ENCODE results near the gene RASL11A. TPM values are rescaled to one million over a fixed set of nuclear protein-coding genes. Genes with fewer than 3 reads are reported as not detected.

RASL11A gene
- total RNA-seq, 5 donors from 2014 or later (not counting 1 experiment from before 2014, with no cell fraction given), result 0.96 to 5.4 (median 2.1) TPM

- CTCF ChIA-PET, result no interaction called here
- peak in 17 of 35 experiments; percentile 3 to 32 (median 12) for DNase-seq
- no peaks in the 10 kb centered on the region for H3K9me3 Mint-ChIP-seq
- H3K4me3 Mint-ChIP-seq, result peak overlapping the region; percentile 1 to 68 (median 25)
- peaks cover 28 to 29% of the 10 kb centered on the region in 2 experiments for H3K4me1 ChIP-seq (ENCODE audit: control insufficient read depth in 1 of 2, extremely low read depth in 1 of 2, insufficient read depth in 2 of 2, low read length in 2 of 2)
- peaks cover 0 to 3% of the 10 kb centered on the region in 2 donors for H3K27me3 Mint-ChIP-seq
- peak overlapping the region in 1 of 2 donors; percentile 45 for H3K4me3 ChIP-seq (ENCODE audit: control insufficient read depth in 1 of 2, extremely low read depth in 1 of 2, low read length in 1 of 2)
- H3K4me1 Mint-ChIP-seq, result peaks cover 31 to 34% (median 34%) of the 10 kb centered on the region in 3 donors
- no peaks in the 10 kb centered on the region for H3K36me3 Mint-ChIP-seq
- H3K27ac ChIP-seq (ENCODE audit: low read length), result peak overlapping the region; percentile 43
- H3K36me3 ChIP-seq (ENCODE audit: control insufficient read depth in 2 of 2, extremely low read depth in 1 of 2, insufficient read depth in 1 of 2, low read length in 1 of 2), result no peaks in the 10 kb centered on the region
- 63% methylated on average over 1 of the region's 8 CpGs for WGBS (ENCODE audit: insufficient coverage)
- peak overlapping the region; percentile 88 for H3K27ac Mint-ChIP-seq
- POLR2A ChIA-PET, result interaction anchor here (0.5 to 1.5 kb wide), 3 partner anchors 8 to 36 kb away, joined by 3 read pairs; no protein-coding TSS in a partner anchor
- ATAC-seq (replicated peaks in 1 of 4), result peak in 3 of 4 experiments; percentile 34 to 66 (median 37)
- H3K27me3 ChIP-seq (replicated peaks in 1 of 2; ENCODE audit: control insufficient read depth in 2 of 2, extremely low read depth in 1 of 2, insufficient read depth in 2 of 2, low read length in 1 of 2), result peaks cover 0 to 2% of the 10 kb centered on the region in 2 experiments
- H3K9me3 ChIP-seq, result no peaks in the 10 kb centered on the region
These were observed 22.6 kb downstream of the RASL11A start for GRCh38 chr13:27293076-27293691.

GRCh38 chr13:27293873-27294515, 23.4 kb downstream of the RASL11A start:
- H3K4me1 Mint-ChIP-seq, result peaks cover 31 to 34% (median 34%) of the 10 kb centered on the region in 3 donors
- H3K9me3 ChIP-seq, result no peaks in the 10 kb centered on the region
- peaks cover 0 to 3% of the 10 kb centered on the region in 2 donors for H3K27me3 Mint-ChIP-seq
- peak overlapping the region; percentile 43 for H3K27ac ChIP-seq (ENCODE audit: low read length)
- ATAC-seq (replicated peaks in 1 of 4) (peak; percentile 84 to 91 (median 90)), DNase-seq (peak in 29 of 35 experiments; percentile 4 to 67 (median 24))
- no peak overlapping the region for H3K4me3 ChIP-seq (ENCODE audit: control insufficient read depth in 1 of 2, extremely low read depth in 1 of 2, low read length in 1 of 2)
- no peaks in the 10 kb centered on the region for H3K9me3 Mint-ChIP-seq
- ChIA-PET CTCF (no interaction called here), POLR2A (no interaction called here)
- H3K27me3 ChIP-seq (replicated peaks in 1 of 2; ENCODE audit: control insufficient read depth in 2 of 2, extremely low read depth in 1 of 2, insufficient read depth in 2 of 2, low read length in 1 of 2), result peaks cover 0 to 2% of the 10 kb centered on the region in 2 experiments
- H3K36me3 Mint-ChIP-seq, result no peaks in the 10 kb centered on the region
- H3K4me3 Mint-ChIP-seq, result peak overlapping the region; percentile 11 to 68 (median 25)
- 27% methylated on average over 2 of the region's 4 CpGs for WGBS (ENCODE audit: insufficient coverage)
- H3K36me3 ChIP-seq (ENCODE audit: control insufficient read depth in 2 of 2, extremely low read depth in 1 of 2, insufficient read depth in 1 of 2, low read length in 1 of 2), result no peaks in the 10 kb centered on the region
- peaks cover 28 to 31% of the 10 kb centered on the region in 2 experiments for H3K4me1 ChIP-seq (ENCODE audit: control insufficient read depth in 1 of 2, extremely low read depth in 1 of 2, insufficient read depth in 2 of 2, low read length in 2 of 2)
- H3K27ac Mint-ChIP-seq, result peak overlapping the region; percentile 88

- H3K4me1 ChIP-seq (ENCODE audit: control insufficient read depth in 1 of 2, extremely low read depth in 1 of 2, insufficient read depth in 2 of 2, low read length in 2 of 2), result peaks cover 28 to 31% of the 10 kb centered on the region in 2 experiments
- CTCF ChIA-PET, result no interaction called here
- POLR2A ChIA-PET, result no interaction called here
- H3K9me3 ChIP-seq, result no peaks in the 10 kb centered on the region
- Mint-ChIP-seq H3K4me3 (peak overlapping the region in 1 of 3 donors; percentile 68), H3K9me3 (no peaks in the 10 kb centered on the region), H3K27ac (peak overlapping the region; percentile 88), H3K27me3 (peaks cover 0 to 8% of the 10 kb centered on the region in 2 donors), H3K36me3 (no peaks in the 10 kb centered on the region), H3K4me1 (peaks cover 34 to 37% (median 34%) of the 10 kb centered on the region in 3 donors)
- peak overlapping the region; percentile 43 for H3K27ac ChIP-seq (ENCODE audit: low read length)
- no peak for DNase-seq
- 100% methylated on average over 4 of the region's 7 CpGs for WGBS (ENCODE audit: insufficient coverage)
- H3K4me3 ChIP-seq (ENCODE audit: control insufficient read depth in 1 of 2, extremely low read depth in 1 of 2, low read length in 1 of 2), result no peak overlapping the region
- peaks cover 0 to 2% of the 10 kb centered on the region in 2 experiments for H3K27me3 ChIP-seq (replicated peaks in 1 of 2; ENCODE audit: control insufficient read depth in 2 of 2, extremely low read depth in 1 of 2, insufficient read depth in 2 of 2, low read length in 1 of 2)
- H3K36me3 ChIP-seq (ENCODE audit: control insufficient read depth in 2 of 2, extremely low read depth in 1 of 2, insufficient read depth in 1 of 2, low read length in 1 of 2), result no peaks in the 10 kb centered on the region
- ATAC-seq (replicated peaks in 1 of 4), result no peak
These were observed 24.5 kb downstream of the RASL11A start for GRCh38 chr13:27295096-27295495.

GRCh38 chr13:27295660-27296059, 25.0 kb downstream of the RASL11A start:
- no peaks in the 10 kb centered on the region for H3K9me3 Mint-ChIP-seq
- H3K4me3 Mint-ChIP-seq, result no peak overlapping the region
- no peak overlapping the region for H3K4me3 ChIP-seq (ENCODE audit: control insufficient read depth in 1 of 2, extremely low read depth in 1 of 2, low read length in 1 of 2)
- WGBS (ENCODE audit: insufficient coverage), result 100% methylated on average over 1 of the region's 4 CpGs
- CTCF ChIA-PET, result no interaction called here
- H3K36me3 Mint-ChIP-seq, result no peaks in the 10 kb centered on the region
- H3K4me1 ChIP-seq (ENCODE audit: control insufficient read depth in 1 of 2, extremely low read depth in 1 of 2, insufficient read depth in 2 of 2, low read length in 2 of 2), result peaks cover 28 to 31% of the 10 kb centered on the region in 2 experiments
- no peak overlapping the region for H3K27ac ChIP-seq (ENCODE audit: low read length)
- H3K4me1 Mint-ChIP-seq, result peaks cover 34 to 37% (median 34%) of the 10 kb centered on the region in 3 donors
- H3K27ac Mint-ChIP-seq, result peak overlapping the region in 1 of 2 donors; percentile 88
- peaks cover 0 to 7% of the 10 kb centered on the region in 2 experiments for H3K27me3 ChIP-seq (replicated peaks in 1 of 2; ENCODE audit: control insufficient read depth in 2 of 2, extremely low read depth in 1 of 2, insufficient read depth in 2 of 2, low read length in 1 of 2)
- POLR2A ChIA-PET, result no interaction called here
- H3K9me3 ChIP-seq, result no peaks in the 10 kb centered on the region
- no peak for ATAC-seq (replicated peaks in 1 of 4)
- no peak for DNase-seq
- H3K36me3 ChIP-seq (ENCODE audit: control insufficient read depth in 2 of 2, extremely low read depth in 1 of 2, insufficient read depth in 1 of 2, low read length in 1 of 2), result no peaks in the 10 kb centered on the region
- H3K27me3 Mint-ChIP-seq, result peaks cover 0 to 8% of the 10 kb centered on the region in 2 donors

GRCh38 chr13:27296496-27296895, 25.9 kb downstream of the RASL11A start:
- DNase-seq, result no peak
- Mint-ChIP-seq H3K9me3 (no peaks in the 10 kb centered on the region), H3K36me3 (no peaks in the 10 kb centered on the region), H3K27me3 (peaks cover 0 to 8% of the 10 kb centered on the region in 2 donors), H3K4me1 (peaks cover 34 to 37% (median 34%) of the 10 kb centered on the region in 3 donors), H3K27ac (no peak overlapping the region), H3K4me3 (no peak overlapping the region)
- H3K4me1 ChIP-seq (ENCODE audit: control insufficient read depth in 1 of 2, extremely low read depth in 1 of 2, insufficient read depth in 2 of 2, low read length in 2 of 2), result peaks cover 28 to 31% of the 10 kb centered on the region in 2 experiments
- peaks cover 0 to 8% of the 10 kb centered on the region in 2 experiments for H3K27me3 ChIP-seq (replicated peaks in 1 of 2; ENCODE audit: control insufficient read depth in 2 of 2, extremely low read depth in 1 of 2, insufficient read depth in 2 of 2, low read length in 1 of 2)
- WGBS (ENCODE audit: insufficient coverage), result 86% methylated on average over 8 of the region's 8 CpGs
- no peaks in the 10 kb centered on the region for H3K36me3 ChIP-seq (ENCODE audit: control insufficient read depth in 2 of 2, extremely low read depth in 1 of 2, insufficient read depth in 1 of 2, low read length in 1 of 2)
- H3K27ac ChIP-seq (ENCODE audit: low read length), result no peak overlapping the region
- no peak overlapping the region for H3K4me3 ChIP-seq (ENCODE audit: control insufficient read depth in 1 of 2, extremely low read depth in 1 of 2, low read length in 1 of 2)
- ChIA-PET POLR2A (no interaction called here), CTCF (no interaction called here)
- no peak for ATAC-seq (replicated peaks in 1 of 4)
- no peaks in the 10 kb centered on the region for H3K9me3 ChIP-seq

- WGBS (ENCODE audit: insufficient coverage), result 63% methylated on average over 3 of the region's 5 CpGs
- no peak overlapping the region for H3K27ac Mint-ChIP-seq
- H3K4me3 Mint-ChIP-seq, result no peak overlapping the region
- H3K9me3 Mint-ChIP-seq, result no peaks in the 10 kb centered on the region
- no peak for DNase-seq
- Histone ChIP-seq H3K27ac (ENCODE audit: low read length) (no peak overlapping the region), H3K4me3 (ENCODE audit: control insufficient read depth in 1 of 2, extremely low read depth in 1 of 2, low read length in 1 of 2) (no peak overlapping the region), H3K36me3 (ENCODE audit: control insufficient read depth in 2 of 2, extremely low read depth in 1 of 2, insufficient read depth in 1 of 2, low read length in 1 of 2) (no peaks in the 10 kb centered on the region), H3K27me3 (replicated peaks in 1 of 2; ENCODE audit: control insufficient read depth in 2 of 2, extremely low read depth in 1 of 2, insufficient read depth in 2 of 2, low read length in 1 of 2) (peaks cover 0 to 8% of the 10 kb centered on the region in 2 experiments), H3K9me3 (no peaks in the 10 kb centered on the region), H3K4me1 (ENCODE audit: control insufficient read depth in 1 of 2, extremely low read depth in 1 of 2, insufficient read depth in 2 of 2, low read length in 2 of 2) (peaks cover 20 to 32% of the 10 kb centered on the region in 2 experiments)
- peaks cover 35 to 45% (median 38%) of the 10 kb centered on the region in 3 donors for H3K4me1 Mint-ChIP-seq
- H3K27me3 Mint-ChIP-seq, result peaks cover 0 to 8% of the 10 kb centered on the region in 2 donors
- H3K36me3 Mint-ChIP-seq, result no peaks in the 10 kb centered on the region
- no peak for ATAC-seq (replicated peaks in 1 of 4)
- CTCF ChIA-PET, result interaction anchor here (0.6 to 1.2 kb wide), 4 partner anchors 20 to 40 kb away, joined by 3 to 6 read pairs (median 4); no protein-coding TSS in a partner anchor
- POLR2A ChIA-PET, result no interaction called here
These were observed 28.2 kb downstream of the RASL11A start for GRCh38 chr13:27298849-27299248.
